RWPE1 (cell line): ENCODE data around the gene GGACT.

Experiments used
- CTCF ChIA-PET: fragments of 350-600 bp; sonication (Branson Sonifier 250); formaldehyde crosslinking; extraction: SDS; loops from one replicate; lab custom pipeline; 2021; lab: Yijun Ruan, JAX
- POLR2A ChIA-PET: fragments of 400-600 bp; formaldehyde crosslinking; extraction: SDS; loops from one replicate; lab custom pipeline; 2020; ENCODE audit warnings: antibody characterized with exemption; ENCODE audit not compliant: low non-redundant PET; lab: Yijun Ruan, JAX
- DNase-seq: peaks from one replicate; pipeline ENCODE4 v3.0.0; 2012; ENCODE audit warnings: low spot score
- H3K27ac ChIP-seq: fragments of 450-650 bp; 2 replicates; pipeline ENCODE4 v1.5.1; 2017
- CTCF ChIP-seq: fragments of 450-650 bp; conservative IDR thresholded peaks from 2 replicates; pipeline ENCODE4 v1.5.1; 2017; ENCODE audit warnings: low read depth, mild to moderate bottlenecking

Gene GGACT

DNA sequence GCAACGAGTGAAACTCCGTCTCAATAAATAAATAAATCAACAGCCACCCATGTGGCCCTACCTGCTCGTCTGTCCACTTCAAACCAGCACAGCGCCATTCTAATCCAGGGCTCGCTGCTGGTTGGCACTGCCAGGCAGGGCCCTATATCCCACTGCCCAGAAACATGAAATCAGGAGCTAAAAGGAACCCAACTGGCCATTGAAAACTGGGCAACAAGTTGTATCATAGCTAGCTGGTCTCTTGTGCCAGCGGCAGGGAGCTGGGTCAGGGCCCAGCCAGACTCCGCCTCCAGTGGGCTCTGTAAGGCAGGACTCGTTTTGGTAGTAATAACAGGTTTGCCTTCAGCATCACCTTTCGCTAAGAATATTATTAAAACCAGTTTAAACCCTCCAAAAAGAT is 39.3 kb downstream of the GGACT start:
- ChIA-PET CTCF (interaction anchor here (0.5 kb wide), 1 partner anchor 918 kb away, joined by 3 read pairs; no protein-coding TSS in a partner anchor), POLR2A (no interaction called here)
- no peak for TF ChIP-seq CTCF
- H3K27ac ChIP-seq: no peak overlapping the region
- no peak for DNase-seq

DNA sequence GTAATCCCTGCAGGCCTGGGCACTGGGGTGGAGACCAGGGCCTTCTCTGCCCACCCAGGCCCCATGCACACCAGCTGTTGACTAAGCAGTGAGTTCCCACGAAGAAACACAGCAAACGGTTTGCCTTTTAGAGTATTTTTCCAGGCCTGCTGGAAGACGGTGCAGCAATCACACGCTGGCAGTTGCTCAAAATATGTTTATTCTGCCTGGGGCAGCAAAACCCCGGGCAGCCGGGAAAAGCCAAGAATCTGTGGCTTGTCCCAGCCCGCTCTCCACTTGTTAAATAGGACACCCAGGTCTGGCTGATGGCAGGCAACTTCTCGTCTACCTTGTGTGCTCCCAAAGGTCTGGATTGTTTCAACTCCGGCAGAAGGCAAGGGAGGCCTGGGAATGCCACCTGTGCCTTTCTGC is 40.8 kb downstream of the GGACT start:
- ChIA-PET POLR2A (no interaction called here), CTCF (no interaction called here)
- no peak for TF ChIP-seq CTCF
- peak overlapping the region; percentile 89 for H3K27ac ChIP-seq
- DNase-seq: peak; percentile 64

DNA sequence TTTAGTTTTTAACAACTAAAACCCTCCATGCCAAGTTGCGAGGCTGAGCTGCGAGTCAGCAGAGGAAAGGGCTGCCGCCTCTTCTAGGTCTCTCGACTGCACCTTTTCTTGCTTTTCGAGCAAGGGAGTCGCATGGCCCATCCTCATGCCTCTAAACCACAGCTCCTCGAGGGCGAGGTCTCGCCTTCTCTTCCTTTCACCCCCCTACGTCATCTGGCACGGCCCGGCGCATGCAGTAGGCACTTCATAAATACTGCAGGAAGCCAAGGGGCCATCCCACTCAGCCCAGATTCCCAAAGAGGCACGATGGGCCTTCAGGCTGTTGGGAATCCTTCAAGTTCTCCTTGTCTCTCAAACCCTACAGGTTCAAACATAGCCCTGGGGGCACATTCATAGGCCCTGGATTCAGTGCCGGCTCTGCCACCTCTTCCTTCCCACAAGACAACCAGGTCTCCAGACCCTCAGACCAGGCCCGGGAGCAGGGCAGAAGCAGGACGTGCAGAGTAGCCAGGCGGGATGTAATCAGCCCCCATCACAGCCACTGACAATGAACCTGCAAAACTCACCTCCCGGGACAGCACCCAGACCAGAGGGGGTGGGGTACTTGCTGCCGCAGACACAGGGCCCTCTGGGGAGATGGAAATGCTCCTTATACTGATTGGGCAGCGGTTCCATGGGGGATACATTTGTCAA is 41.7 kb downstream of the GGACT start:
- ChIA-PET CTCF (interaction anchor here (0.6 to 0.7 kb wide), 2 partner anchors 124 to 375 kb away, joined by 3 to 4 read pairs; no protein-coding TSS in a partner anchor), POLR2A (no interaction called here)
- no peak for DNase-seq
- no peak for TF ChIP-seq CTCF
- H3K27ac ChIP-seq: peak overlapping the region; percentile 89

DNA sequence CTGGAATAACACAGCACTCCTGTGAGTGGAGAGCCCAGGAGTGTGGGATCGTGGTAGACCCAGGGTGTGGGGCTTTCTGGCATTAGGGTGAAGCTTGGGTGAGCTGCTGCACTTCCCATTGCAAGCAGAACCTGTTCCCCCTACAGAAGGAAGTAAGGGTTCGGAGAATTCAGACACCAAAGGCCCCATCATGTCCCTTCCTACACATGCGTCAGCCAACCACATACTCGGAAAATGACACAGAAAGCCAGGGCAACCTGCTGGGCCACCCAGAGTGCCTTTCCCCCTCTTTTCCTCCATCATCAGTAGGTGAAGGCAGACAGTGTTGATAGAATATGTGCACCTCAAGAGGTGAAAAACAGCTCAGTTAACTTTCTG is 42.9 kb downstream of the GGACT start:
- ChIA-PET CTCF (interaction anchor here (0.5 kb wide), 1 partner anchor 546 kb away, joined by 4 read pairs; no protein-coding TSS in a partner anchor), POLR2A (no interaction called here)

GRCh38 chr13:100544866-100545683 is 43.5 kb downstream of the GGACT start:
- H3K27ac ChIP-seq: no peak overlapping the region

More for the DNA sequence above, 42.9 kb downstream of the GGACT start:
- H3K27ac ChIP-seq: no peak overlapping the region
- DNase-seq: no peak
- TF ChIP-seq CTCF: no peak

More at GRCh38 chr13:100544866-100545683, 43.5 kb downstream of the GGACT start:
- CTCF ChIA-PET: no interaction called here
- POLR2A ChIA-PET: no interaction called here
- TF ChIP-seq CTCF: no peak
- no peak for DNase-seq
